Activated naive CD8-positive, alpha-beta T cell treated with anti-CD3 and anti-CD28 coated beads, Interleukin-2, amount 50 U/mL, for 16 hours (primary cell): ENCODE results near the gene GNAQ.
"Not testable (repeated sequence)": the region's sequence is repeated elsewhere in the genome, so short reads cannot be mapped to it uniquely, and the experiment has no call there.

ENCODE experiments used
- DNase-seq: peaks from one replicate; pipeline ENCODE4 v3.0.0-alpha.2; 2020; ENCODE audit warnings: low read depth, low spot score

GNAQ gene

DNA sequence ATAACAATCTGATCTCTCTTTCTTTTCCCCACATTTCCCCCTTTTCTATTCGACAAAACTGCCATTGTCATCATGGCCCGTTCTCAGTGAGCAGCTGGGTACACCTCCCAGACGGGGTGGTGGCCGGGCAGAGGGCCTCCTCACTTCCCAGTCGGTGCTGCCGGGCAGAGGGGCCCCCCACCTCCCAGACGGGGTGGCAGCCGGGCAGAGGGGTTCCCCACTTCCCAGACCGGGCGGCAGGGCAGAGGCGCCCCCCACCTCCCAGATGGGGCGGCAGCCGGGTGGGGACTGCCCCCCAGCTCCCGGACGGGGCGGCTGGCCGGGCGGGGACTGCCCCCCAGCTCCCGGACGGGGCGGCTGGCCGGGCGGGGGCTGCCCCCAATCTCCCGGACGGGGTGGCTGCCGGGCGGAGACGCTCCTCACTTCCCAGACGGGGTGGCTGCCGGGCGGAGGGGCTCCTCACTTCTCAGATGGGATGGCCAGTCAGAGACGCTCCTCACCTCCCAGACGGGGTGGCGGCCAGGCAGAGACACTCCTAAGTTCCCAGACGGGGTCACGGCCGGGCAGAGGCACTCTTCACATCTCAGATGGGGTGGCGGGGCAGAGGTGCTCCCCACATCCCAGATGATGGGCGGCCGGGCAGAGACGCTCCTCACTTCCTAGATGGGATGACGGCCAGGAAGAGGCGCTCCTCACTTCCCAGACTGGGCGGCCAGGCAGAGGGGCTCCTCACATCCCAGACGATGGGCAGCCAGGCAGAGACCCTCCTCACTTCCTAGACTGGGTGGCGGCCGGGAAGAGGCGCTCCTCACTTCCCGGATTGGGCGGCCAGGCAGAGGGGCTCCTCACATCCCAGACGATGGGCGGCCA is 328.9 kb downstream of the GNAQ start:
- not testable (repeated sequence) for DNase-seq

DNA sequence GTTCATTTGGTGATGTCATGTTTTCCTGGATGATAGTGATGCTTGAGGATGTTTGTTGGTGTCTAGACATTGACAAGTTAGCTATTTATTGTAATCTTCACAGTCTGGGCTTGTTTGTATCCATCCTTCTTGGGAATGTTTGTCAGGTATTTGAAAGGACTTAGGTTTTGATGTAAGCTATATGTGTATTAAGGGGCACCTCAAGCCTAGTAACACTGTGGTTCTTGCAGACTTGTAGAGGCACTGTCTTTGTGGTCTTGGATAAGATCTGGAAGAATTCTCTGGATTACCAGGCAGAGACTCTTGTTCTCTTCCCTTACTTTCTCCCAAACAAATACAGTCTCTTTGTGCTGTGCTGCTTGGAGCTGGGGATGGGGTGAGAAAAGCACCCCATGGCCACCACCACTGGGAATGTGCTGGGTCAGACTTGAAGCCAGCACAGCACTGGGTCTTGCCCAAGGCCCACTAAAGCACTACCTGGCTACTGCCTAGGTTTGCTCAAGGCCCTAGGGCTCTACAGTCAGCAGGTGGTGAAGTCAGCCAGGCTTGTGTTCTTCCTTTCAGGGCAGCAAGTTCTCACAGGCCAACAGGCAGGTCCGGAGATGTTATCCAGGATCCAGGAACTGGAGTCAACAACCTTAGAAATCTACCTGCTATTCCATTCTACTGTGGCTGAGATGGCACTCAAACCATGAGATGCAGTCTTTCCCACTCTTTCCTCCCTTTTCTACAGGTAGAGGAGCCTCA is 334.2 kb downstream of the GNAQ start:
- DNase-seq, result no peak

GRCh38 chr9:77690723-77691122 is 340.9 kb downstream of the GNAQ start:
- DNase-seq, result not testable (repeated sequence)

GRCh38 chr9:77690119-77690518 is 341.5 kb downstream of the GNAQ start:
- DNase-seq, result not testable (repeated sequence)

DNA sequence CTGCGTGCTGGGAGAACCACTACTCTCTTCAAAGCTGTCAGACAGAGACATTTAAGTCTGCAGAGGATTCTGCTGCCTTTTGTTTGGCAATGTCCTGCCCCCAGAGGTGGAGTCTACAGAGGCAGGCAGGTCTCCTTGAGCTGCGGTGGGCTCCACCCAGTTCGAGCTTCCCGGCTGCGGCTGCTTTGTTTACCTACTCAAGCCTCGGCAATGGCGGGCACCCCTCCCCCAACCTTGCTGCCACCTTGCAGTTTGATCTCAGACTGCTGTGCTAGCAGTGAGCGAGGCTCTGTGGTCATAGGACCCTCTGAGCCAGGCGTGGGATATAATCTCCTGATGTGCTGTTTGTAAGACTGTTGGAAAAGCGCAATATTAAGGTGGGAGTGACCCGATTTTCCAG is 343.9 kb downstream of the GNAQ start:
- DNase-seq, result not testable (repeated sequence)

DNA sequence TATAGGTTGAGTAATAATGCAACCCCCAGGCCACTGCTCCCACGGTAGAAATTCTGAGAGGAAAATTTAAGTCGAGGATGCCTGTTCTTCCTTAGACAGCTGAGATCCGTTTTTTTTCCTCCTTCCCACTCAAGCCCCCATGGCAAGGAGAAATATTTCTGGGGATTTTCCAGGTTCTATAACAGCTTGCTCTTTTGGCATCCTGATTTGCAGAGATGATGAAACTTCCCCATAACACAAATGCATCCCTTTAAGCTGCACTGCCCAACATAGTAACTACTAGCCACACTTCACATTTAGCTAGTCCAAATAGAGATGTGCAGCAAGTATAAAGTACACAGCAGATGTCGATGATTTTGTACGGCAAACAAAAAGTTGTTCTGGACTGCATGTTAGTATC is 351.0 kb downstream of the GNAQ start:
- no peak for DNase-seq

- no peak for DNase-seq
Observed at GRCh38 chr9:77679661-77680368, 351.8 kb downstream of the GNAQ start.

DNA sequence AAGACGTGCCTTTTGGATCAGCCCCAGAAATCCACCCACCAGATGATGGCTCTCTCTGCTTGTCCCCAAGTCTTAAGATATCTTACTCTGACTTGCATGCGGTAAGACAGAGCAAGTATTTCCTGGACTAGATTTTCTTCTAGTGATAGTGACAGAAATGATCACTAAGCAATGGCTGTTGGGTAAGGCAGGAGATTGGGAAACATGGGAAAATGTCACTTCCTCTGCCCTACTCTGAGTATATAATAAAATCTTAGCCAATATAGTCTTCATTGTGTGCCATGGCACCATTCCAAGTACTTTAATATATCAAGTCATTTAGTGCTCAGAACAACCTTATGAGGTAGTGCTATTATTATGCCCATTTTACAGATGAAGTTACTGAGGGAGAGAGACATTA is 352.5 kb downstream of the GNAQ start:
- no peak for DNase-seq

- no peak for DNase-seq
Observed at GRCh38 chr9:77677957-77678535, 353.6 kb downstream of the GNAQ start.

GRCh38 chr9:77677397-77677796 is 354.2 kb downstream of the GNAQ start:
- DNase-seq, result no peak

- no peak for DNase-seq
Observed at GRCh38 chr9:77673941-77674791, 357.4 kb downstream of the GNAQ start.

GRCh38 chr9:77672183-77672582 is 359.4 kb downstream of the GNAQ start:
- DNase-seq, result no peak

DNA sequence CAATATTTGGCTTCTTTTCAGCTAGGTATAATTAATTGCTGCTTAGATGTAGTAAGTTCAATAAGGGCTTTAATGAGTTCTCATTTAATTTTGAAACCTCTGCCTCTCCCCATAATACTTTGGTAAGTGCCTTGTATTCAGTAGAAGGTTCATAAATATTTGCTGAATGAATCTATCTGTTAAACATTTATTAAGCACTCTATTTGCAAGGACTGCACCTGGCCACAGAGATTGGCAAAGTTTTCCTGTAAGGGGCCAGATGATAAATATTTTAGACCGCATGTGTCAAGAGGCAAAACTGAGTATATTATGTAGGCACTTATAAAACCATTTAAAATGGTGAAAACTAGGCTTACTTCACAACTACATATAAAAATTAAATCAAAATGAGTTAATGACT is 364.5 kb downstream of the GNAQ start:
- DNase-seq, result no peak
